Suprapubic skin (tissue), 4 donors: ENCODE results near the gene TMBIM4.

ENCODE experiments used
- CTCF ChIP-seq, 2 donors: fragments of 200-600 bp in 1 of 2; fragments of 450-650 bp in 1 of 2; sonication (generic) in 1 of 2; IDR thresholded peaks; one replicate each; pipeline ENCODE4 v1.5.1; 2016 to 2019; ENCODE audit warnings: antibody characterized with exemption in 2 of 2, mild to moderate bottlenecking in 1 of 2, moderate library complexity in 1 of 2
- EP300 ChIP-seq: sonication (generic); formaldehyde crosslinking; IDR thresholded peaks from one replicate; pipeline ENCODE4 v1.6.1; 2017; ENCODE audit warnings: antibody characterized with exemption
- POLR2A ChIP-seq, 2 donors: fragments of 450-650 bp; IDR thresholded peaks; one replicate each; pipeline ENCODE4 v1.6.1; 2017; ENCODE audit warnings: antibody characterized with exemption in 2 of 2, mild to moderate bottlenecking in 2 of 2, moderate library complexity in 2 of 2
- POLR2AphosphoS5 ChIP-seq, 3 donors: sonication (generic); formaldehyde crosslinking; IDR thresholded peaks; one replicate each; pipeline ENCODE4 v1.6.1; 2017; ENCODE audit warnings: antibody characterized with exemption in 3 of 3

GRCh38 chr12:66187036-66187435 is 17.2 kb upstream of the TMBIM4 start:
- TF ChIP-seq POLR2A (IDR thresholded peaks at IDR 0.05) (no peak), CTCF (IDR thresholded peaks at IDR 0.05) (no peak), EP300 (no peak), POLR2AphosphoS5 (IDR thresholded peaks at IDR 0.05) (no peak)
